GM21786 (cell line): ENCODE data around the gene PCDH8.

Experiments used
- ATAC-seq: cut with Tn5 transposase; IDR thresholded peaks from one replicate; pipeline ENCODE4 v1.9.1; 2021; ENCODE audit not compliant: unreplicated experiment

PCDH8 gene, protein sequence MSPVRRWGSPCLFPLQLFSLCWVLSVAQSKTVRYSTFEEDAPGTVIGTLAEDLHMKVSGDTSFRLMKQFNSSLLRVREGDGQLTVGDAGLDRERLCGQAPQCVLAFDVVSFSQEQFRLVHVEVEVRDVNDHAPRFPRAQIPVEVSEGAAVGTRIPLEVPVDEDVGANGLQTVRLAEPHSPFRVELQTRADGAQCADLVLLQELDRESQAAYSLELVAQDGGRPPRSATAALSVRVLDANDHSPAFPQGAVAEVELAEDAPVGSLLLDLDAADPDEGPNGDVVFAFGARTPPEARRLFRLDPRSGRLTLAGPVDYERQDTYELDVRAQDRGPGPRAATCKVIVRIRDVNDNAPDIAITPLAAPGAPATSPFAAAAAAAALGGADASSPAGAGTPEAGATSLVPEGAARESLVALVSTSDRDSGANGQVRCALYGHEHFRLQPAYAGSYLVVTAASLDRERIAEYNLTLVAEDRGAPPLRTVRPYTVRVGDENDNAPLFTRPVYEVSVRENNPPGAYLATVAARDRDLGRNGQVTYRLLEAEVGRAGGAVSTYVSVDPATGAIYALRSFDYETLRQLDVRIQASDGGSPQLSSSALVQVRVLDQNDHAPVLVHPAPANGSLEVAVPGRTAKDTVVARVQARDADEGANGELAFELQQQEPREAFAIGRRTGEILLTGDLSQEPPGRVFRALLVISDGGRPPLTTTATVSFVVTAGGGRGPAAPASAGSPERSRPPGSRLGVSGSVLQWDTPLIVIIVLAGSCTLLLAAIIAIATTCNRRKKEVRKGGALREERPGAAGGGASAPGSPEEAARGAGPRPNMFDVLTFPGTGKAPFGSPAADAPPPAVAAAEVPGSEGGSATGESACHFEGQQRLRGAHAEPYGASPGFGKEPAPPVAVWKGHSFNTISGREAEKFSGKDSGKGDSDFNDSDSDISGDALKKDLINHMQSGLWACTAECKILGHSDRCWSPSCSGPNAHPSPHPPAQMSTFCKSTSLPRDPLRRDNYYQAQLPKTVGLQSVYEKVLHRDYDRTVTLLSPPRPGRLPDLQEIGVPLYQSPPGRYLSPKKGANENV

GRCh38 chr13:52848455-52849195, at the start of gene PCDH8:
Gene PCDH8 (minus strand): TSS chr13:52848640. CDS start chr13:52848436, 204 bp downstream.
- no peak for ATAC-seq

GRCh38 chr13:52896827-52897659, 48.6 kb upstream of the PCDH8 start:
- ATAC-seq: no peak

DNA sequence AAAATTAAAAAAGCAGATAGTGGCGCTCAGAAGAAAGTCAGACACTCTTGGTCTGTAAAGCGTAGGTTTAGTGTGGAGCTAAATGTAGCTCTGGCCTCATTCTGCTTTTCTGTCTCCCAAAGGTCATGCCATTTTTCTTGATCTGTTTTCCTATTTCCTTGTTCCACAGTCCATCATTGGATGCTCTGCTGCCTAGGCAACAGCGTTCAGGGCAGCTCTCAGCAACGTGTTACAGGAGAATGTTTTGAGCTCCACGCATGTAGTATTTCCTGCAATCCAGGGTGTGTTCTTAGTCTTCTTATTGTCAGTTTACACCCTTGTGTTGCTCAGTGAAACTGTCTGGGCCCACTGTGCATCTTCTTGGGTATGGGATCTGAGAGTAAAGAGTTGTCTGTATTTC, 46.0 kb upstream of the PCDH8 start:
- ATAC-seq: no peak

DNA sequence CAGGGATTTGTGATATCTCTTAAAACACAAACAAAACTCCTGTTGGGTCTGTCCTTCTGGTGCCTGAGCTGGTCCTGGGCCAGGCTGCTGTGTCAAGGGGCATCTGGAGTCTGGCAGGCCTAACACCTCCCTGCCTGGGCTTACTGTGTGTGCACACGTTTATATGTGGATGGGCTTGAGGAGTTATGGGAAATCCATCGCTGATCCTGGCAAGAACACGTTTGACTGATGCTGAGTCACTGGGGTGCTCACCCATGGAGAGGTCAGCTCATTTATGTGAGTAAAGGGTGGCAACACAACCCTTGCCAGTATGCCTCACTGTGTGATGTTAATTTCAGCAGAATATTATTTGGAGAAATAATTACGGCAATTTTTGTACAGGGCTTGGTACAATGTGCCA, 44.5 kb upstream of the PCDH8 start:
- no peak for ATAC-seq

- ATAC-seq: no peak
These were observed 43.3 kb upstream of the PCDH8 start for GRCh38 chr13:52891706-52892105.

- ATAC-seq: no peak
These were observed 38.7 kb upstream of the PCDH8 start for GRCh38 chr13:52887165-52887564.

GRCh38 chr13:52885141-52885540, 36.7 kb upstream of the PCDH8 start:
- ATAC-seq: no peak

GRCh38 chr13:52884429-52885010, 36.1 kb upstream of the PCDH8 start:
- no peak for ATAC-seq

- no peak for ATAC-seq
These were observed 34.3 kb upstream of the PCDH8 start for GRCh38 chr13:52882785-52883184.

GRCh38 chr13:52879950-52880741, 31.7 kb upstream of the PCDH8 start:
- ATAC-seq: no peak

GRCh38 chr13:52878831-52879230, 30.4 kb upstream of the PCDH8 start:
- ATAC-seq: no peak

GRCh38 chr13:52870143-52870542, 21.7 kb upstream of the PCDH8 start:
- ATAC-seq: no peak

DNA sequence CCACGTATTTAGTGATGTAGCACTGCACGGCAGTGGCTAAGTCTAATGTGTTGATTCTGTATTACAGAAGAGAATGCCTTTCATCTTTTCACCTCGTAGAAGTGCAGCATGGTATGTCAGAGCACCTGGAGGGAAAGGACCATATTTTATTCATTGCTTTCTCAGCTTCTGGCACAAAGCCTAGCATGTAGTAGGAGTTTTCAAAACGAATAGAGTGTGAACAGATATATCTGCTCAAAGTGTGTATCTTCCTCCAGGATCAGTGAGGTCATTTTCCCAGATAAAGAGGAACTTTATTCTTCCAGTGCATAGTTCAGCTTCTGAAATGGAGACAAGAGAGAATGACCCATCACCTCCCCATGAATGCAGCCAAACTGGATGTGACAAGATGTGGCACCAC, 21.2 kb upstream of the PCDH8 start:
- no peak for ATAC-seq

DNA sequence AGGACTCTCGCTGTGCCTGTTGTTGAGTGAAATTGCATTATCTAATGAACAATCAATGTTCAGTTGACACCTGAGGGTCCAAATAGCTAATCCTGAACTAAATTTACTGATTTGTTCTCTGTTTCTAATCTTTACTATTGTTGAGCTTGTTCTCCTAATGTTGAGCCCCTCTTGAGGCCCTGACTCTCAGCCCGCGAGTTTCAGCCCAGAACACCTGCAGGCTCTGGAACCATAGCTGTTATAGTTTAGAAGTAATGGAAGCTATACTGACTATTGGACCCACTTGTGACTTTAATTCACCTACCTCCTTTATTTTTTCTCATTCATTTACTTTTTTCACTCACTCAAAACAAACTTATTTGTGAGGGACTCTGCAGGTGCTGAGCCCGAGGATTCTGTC, 20.6 kb upstream of the PCDH8 start:
- no peak for ATAC-seq

DNA sequence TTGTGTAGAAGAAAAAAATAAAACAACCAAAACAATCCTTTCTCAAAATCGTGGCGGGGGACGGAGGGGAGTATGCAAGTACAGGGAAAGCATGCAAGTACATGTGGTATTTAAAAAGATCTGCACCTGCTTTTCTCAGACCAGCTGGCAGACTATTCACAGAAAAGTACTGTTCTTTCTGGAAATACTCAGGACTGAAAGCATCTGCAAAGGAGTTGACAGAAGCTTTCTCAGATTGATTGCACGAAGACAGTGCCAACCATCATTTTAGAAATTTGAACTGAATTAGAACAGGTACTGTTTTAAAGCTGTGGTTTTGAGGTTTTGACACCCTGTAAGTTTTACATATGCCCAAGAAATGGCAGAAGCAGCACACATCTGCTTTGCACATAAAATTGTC, 19.8 kb upstream of the PCDH8 start:
- ATAC-seq: no peak

DNA sequence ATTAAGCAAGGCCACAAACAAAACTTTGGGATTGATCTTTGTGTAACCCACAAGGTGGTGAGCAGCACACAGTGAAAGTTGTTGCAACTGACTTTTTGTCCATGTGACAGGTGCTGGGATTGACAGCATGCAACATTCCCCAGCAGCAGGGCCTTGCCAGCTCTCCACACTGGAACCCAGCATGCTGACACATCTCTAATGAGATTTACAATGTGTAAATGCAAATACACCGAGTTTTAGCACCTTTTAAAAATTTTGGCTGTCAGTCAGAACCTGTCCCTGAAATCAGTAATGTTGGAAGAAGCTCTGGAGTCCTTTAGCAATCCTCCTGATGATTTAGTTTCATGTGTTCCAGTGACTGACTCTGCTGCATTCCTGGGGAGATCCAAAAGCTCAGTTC, 16.5 kb upstream of the PCDH8 start:
- no peak for ATAC-seq

- no peak for ATAC-seq
These were observed 14.1 kb upstream of the PCDH8 start for GRCh38 chr13:52862358-52863206.

DNA sequence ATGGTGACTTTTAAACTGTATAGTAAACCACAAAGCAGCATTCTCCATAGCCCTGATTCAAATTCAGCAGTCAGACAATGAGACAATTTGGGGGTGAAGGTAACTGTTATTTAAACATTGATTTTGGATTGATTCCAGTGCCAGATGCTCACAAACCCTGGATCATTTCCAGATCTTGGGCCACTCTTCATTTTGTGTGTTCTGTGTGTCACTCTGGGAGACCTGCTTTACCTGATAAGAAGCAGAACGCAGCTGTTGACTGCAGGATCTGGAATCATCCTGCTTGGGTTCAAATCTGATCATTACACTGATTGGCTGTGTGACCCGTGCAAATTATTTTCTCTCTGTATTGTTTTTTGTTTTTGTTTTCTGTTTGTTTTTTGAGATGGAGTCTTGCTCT, 4.0 kb upstream of the PCDH8 start:
- ATAC-seq: no peak
